Glutamatergic neuron (in vitro differentiated cells): ENCODE results near the gene POR. TPM values are rescaled to one million over a fixed set of nuclear protein-coding genes. Genes with fewer than 3 reads are reported as not detected.

Experiments used
- DNase-seq: peaks from one replicate; pipeline ENCODE4 v3.0.0; 2022
- H3K27ac Mint-ChIP-seq: one replicate; pipeline ENCODE4 v1.8.0; 2020; ENCODE audit warnings: mild to moderate bottlenecking, mixed read lengths, inconsistent platforms; ENCODE audit not compliant: unreplicated experiment
- H3K27me3 Mint-ChIP-seq: one replicate; pipeline ENCODE4 v1.8.0; 2020; ENCODE audit warnings: mild to moderate bottlenecking, moderate library complexity, mixed read lengths, inconsistent platforms; ENCODE audit not compliant: unreplicated experiment
- H3K36me3 Mint-ChIP-seq: one replicate; pipeline ENCODE4 v1.8.0; 2020; ENCODE audit warnings: mild to moderate bottlenecking, mixed read lengths, inconsistent platforms; ENCODE audit not compliant: unreplicated experiment
- H3K4me1 Mint-ChIP-seq: one replicate; pipeline ENCODE4 v1.8.0; 2020; ENCODE audit warnings: mild to moderate bottlenecking, low read depth, mixed read lengths, inconsistent platforms; ENCODE audit not compliant: unreplicated experiment
- H3K4me3 Mint-ChIP-seq: one replicate; pipeline ENCODE4 v1.8.0; 2020; ENCODE audit warnings: mild to moderate bottlenecking, mixed read lengths, inconsistent platforms; ENCODE audit not compliant: unreplicated experiment
- H3K9me3 Mint-ChIP-seq: one replicate; pipeline ENCODE4 v1.8.0; 2020; ENCODE audit warnings: mild to moderate bottlenecking, moderate library complexity, mixed read lengths, inconsistent platforms; ENCODE audit not compliant: unreplicated experiment
- total RNA-seq: library from RNA; stranded (reverse); fragmentation: NEBNext Ultra II Directional; extraction: Animal tissue kit (Norgen Biotek cat#: 25700); gene quantifications from one replicate; pipeline ENCODE4 v1.2.1, GENCODE V29; 2021; ENCODE audit not compliant: unreplicated experiment
- TF ChIP-seq, protein P1 (sequence below): fragments of 200-600 bp; sonication (generic); IDR thresholded peaks from one replicate; pipeline ENCODE4 v1.5.0; 2021; ENCODE audit not compliant: partially characterized antibody, unreplicated experiment

The POR gene
- total RNA-seq, 1 donor from 2014 or later = 119 TPM

DNA sequence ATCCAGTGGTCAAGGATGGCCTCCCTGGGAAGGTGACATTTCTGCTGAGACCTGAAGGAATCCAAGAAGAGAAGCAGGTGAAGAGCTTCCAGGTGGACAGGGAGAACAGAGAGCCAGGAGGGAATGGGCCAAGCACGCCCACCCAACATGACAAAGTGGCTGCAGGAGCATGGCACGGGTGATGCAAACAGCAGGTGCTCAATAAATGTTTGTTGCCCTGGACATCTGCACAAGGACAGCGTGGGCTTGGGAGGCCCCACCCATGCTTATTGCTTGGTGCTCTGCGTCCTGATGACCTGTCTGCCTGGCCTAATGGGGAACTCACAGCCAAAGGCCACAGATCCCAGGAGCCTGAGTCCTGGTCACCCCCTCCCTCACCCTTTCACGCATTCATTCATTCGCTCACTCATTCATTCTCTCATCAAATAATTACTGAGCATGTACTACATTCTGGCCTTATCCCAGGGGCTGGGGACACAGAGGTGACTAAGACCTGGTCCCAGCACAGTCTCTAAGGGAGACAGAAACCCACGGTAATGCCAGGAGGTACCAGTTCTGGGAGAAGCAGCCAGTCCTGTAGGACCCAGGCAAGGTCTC, 23.0 kb upstream of the POR start:
- Mint-ChIP-seq H3K4me1 (no peaks in the 10 kb centered on the region), H3K36me3 (no peaks in the 10 kb centered on the region), H3K4me3 (no peak overlapping the region), H3K27me3 (peaks cover 9% of the 10 kb centered on the region), H3K27ac (no peak overlapping the region), H3K9me3 (peaks cover 3% of the 10 kb centered on the region)
- TF ChIP-seq, protein P1, sequence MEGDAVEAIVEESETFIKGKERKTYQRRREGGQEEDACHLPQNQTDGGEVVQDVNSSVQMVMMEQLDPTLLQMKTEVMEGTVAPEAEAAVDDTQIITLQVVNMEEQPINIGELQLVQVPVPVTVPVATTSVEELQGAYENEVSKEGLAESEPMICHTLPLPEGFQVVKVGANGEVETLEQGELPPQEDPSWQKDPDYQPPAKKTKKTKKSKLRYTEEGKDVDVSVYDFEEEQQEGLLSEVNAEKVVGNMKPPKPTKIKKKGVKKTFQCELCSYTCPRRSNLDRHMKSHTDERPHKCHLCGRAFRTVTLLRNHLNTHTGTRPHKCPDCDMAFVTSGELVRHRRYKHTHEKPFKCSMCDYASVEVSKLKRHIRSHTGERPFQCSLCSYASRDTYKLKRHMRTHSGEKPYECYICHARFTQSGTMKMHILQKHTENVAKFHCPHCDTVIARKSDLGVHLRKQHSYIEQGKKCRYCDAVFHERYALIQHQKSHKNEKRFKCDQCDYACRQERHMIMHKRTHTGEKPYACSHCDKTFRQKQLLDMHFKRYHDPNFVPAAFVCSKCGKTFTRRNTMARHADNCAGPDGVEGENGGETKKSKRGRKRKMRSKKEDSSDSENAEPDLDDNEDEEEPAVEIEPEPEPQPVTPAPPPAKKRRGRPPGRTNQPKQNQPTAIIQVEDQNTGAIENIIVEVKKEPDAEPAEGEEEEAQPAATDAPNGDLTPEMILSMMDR = no peak
- no peak for DNase-seq

- Mint-ChIP-seq H3K9me3 (peaks cover 3% of the 10 kb centered on the region), H3K27ac (no peak overlapping the region), H3K4me3 (no peak overlapping the region), H3K4me1 (no peaks in the 10 kb centered on the region), H3K36me3 (no peaks in the 10 kb centered on the region), H3K27me3 (peaks cover 9% of the 10 kb centered on the region)
- DNase-seq = no peak
- TF ChIP-seq, protein P1 = no peak
These were observed 22.2 kb upstream of the POR start for GRCh38 chr7:75892634-75893272.

DNA sequence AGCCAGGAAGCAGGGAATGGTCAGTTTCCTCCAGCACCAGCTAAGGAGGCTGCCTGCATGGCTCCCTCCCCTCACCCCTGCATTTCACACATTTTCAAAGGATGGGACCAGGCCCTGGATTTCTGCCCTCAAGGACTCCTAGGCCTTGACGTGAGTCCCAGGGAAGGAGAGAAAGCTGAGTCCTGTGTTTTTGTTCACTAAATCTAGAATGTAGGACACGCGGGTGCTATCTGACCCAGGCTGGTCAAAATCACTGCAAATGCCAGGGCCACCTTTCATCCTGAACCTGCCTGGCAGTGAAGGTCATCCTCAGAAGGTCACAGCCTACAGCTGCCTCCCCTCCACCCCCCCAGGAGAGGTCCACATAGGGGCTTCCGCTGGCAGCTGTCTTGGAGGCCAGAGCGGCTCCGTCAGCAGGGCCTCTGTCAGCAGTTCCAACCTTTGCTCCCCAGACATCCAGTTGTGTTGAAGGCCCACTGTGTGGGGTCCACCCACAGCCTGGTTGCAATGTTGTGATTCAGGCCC, 18.1 kb upstream of the POR start:
- Mint-ChIP-seq H3K36me3 (no peaks in the 10 kb centered on the region), H3K27ac (no peak overlapping the region), H3K27me3 (peaks cover 4% of the 10 kb centered on the region), H3K9me3 (peaks cover 1% of the 10 kb centered on the region), H3K4me1 (no peaks in the 10 kb centered on the region), H3K4me3 (no peak overlapping the region)
- TF ChIP-seq, protein P1 = no peak
- no peak for DNase-seq

DNA sequence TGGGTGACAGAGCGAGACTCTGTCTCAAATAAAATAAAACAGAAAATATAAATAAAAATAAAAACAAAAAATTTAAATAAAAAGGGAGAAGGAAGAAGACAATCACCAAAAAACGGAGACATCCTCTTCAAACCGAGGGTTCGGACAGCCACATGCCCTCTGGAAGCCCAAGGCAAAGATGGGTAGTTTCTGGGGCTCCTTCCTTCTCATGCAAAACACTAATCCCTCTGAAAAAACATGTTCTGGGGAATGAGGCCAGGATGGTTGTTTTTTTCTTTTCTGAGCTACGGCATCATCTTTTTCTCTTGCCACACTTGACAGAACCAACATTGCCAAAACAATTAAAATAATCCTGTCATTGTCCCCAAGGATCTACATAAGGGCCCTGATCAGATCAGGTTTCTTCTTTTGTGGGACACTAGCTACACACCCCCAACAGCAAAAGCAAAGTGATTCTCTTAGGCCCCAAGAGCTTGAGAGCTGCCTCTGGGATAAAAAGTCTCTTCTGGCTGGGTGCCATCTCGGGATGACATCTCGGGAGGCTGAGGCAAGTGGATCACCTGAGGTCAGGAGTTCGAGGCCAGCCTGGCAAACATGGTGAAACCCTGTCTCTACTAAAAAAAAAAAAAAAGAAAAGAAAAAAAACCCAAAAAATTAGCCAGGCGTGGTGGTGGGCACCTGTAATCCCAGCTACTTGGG, 14.2 kb upstream of the POR start:
- DNase-seq = no peak
- H3K4me3 Mint-ChIP-seq = no peak overlapping the region
- no peaks in the 10 kb centered on the region for H3K36me3 Mint-ChIP-seq
- H3K27ac Mint-ChIP-seq = no peak overlapping the region
- peaks cover 2% of the 10 kb centered on the region for H3K4me1 Mint-ChIP-seq
- TF ChIP-seq, protein P1 = no peak
- no peaks in the 10 kb centered on the region for H3K9me3 Mint-ChIP-seq
- H3K27me3 Mint-ChIP-seq = peaks cover 3% of the 10 kb centered on the region
